ENCODE results near the gene UNK.
"Not testable (repeated sequence)": the region's sequence is repeated elsewhere in the genome, so short reads cannot be mapped to it uniquely, and the experiment has no call there.

UNK gene

DNA sequence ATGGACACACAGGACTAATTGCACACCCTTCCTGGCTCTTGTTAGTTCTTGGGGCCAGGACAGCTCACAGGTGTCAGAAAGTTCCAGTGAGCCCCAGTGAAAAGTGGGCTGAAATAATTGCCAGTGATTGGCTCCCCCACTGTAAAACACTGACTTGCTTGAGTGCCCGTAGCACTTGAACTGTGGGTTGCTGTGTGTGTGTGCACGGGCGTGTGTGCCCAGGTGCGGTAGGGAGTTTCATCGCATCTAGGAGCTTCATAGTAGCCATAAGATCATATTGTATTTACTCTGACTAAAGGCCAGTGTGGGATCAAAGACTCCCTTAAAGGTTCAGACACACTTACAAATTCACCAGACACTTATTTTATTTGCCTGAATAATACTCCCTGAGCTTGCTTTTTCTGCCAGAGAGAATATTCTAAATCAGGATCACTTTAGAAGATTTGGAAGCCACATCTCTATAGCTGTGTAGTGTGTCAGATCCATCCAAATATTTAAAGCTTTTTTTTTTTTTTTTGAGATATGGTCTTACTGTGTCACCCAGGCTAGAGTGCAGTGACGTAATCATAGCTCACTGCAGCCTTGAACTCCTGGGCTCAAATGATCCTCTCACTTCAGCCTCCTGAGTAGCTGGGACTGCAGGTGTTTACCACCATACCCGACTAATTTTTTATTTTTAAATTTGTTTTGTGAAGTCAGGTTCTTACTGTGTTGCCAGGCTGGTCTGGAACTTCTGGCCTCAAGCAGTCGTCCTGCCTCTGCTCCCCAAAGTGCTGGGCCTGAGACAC is 11.4 kb downstream of the UNK start:
- no peak for DNase-seq (ENCODE audit: low read depth in 1 of 2, low spot score in 1 of 2)

DNA sequence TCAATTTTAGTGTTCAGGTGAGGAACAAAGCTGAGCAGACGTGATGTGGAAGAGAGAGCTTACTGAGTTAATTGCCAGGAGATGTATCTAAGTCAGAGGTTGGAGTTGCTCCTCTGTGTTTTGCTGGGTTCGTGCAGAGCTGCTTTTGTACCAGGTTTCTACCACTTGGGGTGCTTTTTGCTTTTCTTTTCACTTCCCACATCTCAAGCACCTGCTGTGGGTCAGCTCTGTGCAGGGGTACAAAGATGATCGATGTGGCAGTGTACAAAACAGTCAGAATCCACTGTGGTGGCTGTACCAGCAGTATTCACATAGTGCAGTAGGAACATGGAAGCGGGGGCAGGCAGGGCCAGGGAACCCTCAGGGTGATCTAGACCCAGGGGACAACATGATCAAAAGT is 14.8 kb downstream of the UNK start:
- no peak for DNase-seq (ENCODE audit: low read depth in 1 of 2, low spot score in 1 of 2)

GRCh38 chr17:75803883-75804282 is 19.3 kb downstream of the UNK start:
- DNase-seq (ENCODE audit: low read depth in 1 of 2, low spot score in 1 of 2): no peak

GRCh38 chr17:75806822-75807500 is 22.4 kb downstream of the UNK start:
- DNase-seq (ENCODE audit: low read depth in 1 of 2, low spot score in 1 of 2): no peak

DNA sequence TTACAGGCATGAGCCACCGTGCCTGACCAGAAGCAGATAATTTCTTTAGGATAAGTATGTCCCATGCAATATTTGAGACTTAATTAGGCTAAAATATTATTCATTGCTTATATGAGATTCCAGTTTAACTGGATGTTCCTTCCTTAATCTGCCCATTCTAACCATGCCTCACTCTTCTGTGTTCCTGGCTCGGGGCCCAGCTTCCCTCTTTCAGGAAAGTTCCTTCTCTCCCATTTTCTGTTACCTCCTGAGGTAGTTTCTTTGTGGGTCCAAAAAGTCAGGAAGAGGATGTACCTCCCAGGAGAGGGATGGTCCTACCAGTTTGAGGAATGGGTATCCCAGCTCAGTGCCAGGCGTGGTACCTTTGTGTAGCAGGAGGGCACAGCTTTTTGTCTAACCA is 23.3 kb downstream of the UNK start:
- no peak for DNase-seq (ENCODE audit: low read depth in 1 of 2, low spot score in 1 of 2)

DNA sequence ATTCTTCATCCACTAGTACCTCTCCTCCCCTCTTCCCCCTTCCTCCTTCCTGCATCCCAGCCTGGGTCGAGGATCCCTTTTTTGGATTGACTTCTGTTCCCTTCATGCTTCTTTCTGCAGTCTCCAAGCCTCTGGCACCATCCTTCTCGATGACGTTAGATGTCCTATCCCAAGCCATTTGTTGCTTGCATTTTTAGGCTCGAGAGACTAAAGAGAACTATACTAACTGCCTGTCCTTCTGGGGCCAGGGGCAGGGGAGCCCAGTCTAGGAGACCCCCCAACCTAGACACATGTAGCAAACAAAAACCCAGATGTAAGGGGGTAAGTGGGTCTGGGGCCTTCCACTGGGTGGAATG is 23.9 kb downstream of the UNK start:
- no peak for DNase-seq (ENCODE audit: low read depth in 1 of 2, low spot score in 1 of 2)

DNA sequence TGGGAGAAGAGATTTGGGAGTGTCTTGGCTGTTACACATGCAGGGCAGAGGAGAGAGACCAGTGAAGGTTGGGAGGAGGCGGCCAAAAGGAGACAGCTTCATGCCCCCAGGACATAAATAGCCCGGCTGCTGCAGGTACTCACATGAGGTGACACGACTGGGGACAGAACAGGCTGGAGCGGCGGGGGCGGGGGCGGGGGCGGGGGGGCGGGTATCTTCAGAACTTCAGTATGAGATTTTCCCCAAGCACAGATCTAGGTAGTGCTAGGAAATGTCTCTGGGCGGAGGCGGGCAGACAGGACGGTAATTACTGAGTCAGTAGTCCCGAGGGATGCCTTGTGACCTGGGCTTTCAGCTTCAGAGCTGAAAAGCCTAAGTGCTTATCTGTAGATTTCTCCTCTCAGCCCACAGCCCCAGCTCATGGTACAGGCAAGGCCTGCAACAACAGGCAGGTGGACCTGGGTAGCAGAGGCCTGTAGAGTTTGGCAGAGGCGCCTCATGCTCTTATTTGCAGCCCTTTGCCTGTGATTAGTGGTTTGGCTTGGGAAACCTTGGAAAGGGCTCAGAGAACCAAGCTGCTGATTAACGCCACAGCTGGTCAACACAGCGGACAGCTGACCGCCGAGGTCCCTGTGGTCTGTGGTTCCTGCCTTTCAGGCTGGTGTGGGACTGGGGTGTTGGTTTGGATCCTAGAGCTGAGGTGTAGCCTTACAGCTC is 24.5 kb downstream of the UNK start:
- no peak for DNase-seq (ENCODE audit: low read depth in 1 of 2, low spot score in 1 of 2)

DNA sequence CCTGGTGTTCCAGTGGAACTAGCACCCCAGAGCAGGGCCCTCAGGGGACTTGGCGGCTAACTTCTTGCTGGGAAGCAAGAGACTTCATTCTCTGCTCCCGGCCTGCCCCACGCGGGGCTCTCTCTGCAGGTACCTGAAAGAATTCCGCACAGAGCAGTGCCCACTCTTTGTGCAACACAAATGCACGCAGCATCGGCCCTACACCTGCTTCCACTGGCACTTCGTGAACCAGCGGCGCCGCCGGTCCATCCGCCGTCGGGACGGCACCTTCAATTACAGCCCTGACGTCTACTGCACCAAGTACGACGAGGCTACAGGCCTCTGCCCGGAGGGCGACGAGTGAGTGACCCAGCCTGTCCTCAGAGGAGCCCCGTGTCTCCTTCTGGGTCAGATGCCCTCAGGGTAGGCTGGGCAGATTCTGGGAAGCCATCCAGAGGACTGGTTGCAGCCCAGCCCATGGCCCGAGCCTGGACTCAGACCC is 25.1 kb downstream of the UNK start:
- no peak for DNase-seq (ENCODE audit: low read depth in 1 of 2, low spot score in 1 of 2)

DNA sequence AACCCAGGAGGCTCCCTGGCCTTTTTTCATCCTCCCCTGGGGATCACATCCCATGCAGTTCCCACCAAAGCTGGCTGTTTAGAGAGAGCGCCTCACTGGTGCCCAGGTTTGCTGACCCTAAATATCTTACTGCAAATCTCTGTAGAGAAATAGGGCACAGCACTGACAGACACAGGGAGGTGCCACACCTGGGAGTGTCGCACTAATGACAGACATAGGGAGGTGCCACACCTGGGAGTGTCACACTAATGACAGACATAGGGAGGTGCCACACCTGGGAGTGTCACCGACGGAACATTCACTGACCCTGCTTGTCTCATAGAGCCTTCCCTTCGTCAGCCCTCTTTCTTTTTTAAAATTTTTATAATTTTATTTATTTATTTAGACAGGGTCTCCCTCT is 25.6 kb downstream of the UNK start:
- no peak for DNase-seq (ENCODE audit: low read depth in 1 of 2, low spot score in 1 of 2)

GRCh38 chr17:75810756-75811155 is 26.1 kb downstream of the UNK start:
- not testable (repeated sequence) for DNase-seq (ENCODE audit: low read depth in 1 of 2, low spot score in 1 of 2)

GRCh38 chr17:75811174-75811573 is 26.6 kb downstream of the UNK start:
- no peak for DNase-seq (ENCODE audit: low read depth in 1 of 2, low spot score in 1 of 2)

DNA sequence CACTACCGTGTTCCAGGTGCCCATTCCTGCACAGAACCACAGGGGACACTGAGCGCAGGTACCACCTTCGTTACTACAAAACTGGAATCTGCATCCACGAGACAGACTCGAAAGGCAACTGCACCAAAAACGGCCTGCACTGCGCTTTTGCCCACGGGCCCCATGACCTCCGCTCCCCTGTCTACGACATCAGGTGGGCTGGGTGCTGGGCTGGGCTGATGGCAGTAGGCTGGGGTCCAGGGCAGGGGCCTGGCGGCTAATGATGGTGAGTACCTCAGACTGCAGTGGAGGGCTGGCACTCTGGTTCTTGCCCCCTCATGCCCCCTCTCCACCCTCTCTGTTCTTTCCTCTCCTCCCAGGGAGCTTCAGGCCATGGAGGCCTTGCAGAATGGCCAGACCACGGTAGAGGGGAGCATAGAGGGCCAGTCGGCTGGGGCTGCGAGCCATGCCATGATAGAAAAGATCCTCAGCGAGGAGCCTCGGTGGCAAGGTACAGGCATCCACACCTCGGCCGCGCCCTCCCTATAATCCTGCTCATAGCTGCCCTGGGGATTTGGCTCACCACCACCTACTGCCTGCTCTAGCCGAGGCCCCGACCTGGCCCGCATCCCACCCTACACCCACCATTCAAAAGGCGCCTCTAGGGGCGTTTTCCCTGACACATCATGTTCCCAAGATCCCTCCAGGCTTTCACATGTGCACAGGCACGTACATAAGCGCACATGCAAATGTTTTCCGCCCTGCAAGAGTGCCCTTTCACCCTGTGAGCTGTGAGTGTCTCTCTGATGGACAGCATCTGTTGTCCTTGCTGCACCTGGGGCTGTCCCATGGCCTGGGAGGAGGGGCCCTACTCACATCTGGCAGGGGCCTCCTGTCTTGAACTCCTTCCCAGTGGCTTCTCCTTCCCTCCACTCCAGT is 27.7 kb downstream of the UNK start:
- DNase-seq (ENCODE audit: low read depth in 1 of 2, low spot score in 1 of 2): no peak

DNA sequence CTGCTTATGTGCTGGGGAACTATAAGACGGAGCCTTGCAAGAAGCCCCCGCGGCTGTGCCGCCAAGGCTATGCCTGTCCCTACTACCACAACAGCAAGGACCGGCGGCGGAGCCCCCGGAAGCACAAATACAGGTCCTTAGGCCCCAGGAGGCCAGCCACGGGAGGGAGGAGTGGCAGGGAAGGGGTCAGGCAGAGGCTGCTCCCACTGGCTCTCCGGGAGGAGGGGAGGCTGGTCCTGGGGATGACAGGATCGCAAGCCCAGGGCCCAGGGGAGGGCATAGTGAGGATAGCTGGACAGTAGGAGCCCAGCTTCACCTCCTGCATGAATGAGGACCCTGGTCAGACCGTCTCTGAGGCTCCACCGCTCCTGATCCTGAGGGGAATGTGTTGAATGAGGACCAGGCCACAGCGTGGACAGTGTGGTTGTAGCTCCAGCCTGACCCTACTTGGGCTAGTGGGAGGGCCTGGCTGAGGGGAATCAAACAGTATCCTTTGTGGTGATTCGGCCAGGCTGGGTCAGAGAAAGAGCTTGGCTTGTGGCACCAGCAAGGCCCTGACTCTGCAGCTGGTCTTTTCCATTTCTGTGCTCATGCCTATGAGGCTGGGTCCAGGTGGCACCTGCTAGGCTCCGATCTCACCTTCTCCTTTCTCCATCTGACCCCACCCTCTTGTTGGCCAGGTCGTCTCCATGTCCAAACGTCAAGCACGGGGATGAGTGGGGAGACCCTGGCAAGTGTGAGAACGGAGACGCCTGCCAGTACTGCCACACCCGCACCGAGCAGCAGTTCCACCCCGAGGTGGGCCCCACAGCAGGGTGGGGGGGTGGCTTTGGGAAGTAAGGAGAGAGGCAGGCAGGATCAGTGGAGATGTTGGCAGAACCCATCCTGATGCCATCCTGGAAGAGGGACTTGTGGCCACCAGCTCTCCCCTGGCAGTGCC is 28.7 kb downstream of the UNK start:
- DNase-seq (ENCODE audit: low read depth in 1 of 2, low spot score in 1 of 2): no peak

DNA sequence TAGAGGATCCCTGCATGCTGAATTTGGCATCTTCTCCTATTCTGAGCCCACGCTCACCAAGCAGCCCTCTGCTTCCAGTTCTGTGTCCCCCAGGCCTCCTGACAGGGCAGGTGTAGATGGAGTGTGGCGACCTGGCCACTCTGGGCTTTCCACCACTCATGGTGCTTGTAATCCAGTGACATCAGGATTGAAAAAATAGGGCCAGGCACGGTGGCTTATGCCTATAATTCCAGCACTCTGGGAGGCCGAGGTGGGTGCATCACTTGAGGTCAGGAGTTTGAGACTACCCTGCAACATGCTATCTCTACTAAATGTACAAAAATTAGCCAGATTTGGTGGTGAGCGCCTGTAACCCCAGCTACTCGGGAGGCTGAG is 29.4 kb downstream of the UNK start:
- DNase-seq (ENCODE audit: low read depth in 1 of 2, low spot score in 1 of 2): no peak

DNA sequence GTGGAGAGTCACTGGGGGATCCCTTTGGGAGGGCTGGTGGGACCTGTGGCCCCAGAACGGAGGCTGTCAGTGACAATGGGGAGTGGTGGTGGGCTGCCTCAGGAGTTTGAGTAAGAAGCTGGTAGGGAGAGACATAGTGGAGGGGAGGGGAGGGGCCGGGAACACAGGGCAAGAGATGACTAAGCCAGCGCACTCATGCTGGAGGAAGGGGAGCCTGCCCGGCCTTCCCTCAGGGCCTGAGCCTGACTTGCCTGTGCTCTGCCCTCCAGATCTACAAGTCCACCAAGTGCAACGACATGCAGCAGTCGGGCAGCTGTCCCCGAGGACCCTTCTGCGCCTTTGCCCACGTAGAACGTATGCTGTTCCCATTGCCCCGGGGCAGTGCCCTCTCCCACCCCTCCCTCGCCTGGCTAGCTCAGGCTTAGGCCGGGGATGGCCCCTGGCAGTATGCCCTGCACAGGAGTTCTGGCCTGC is 30.3 kb downstream of the UNK start:
- DNase-seq (ENCODE audit: low read depth in 1 of 2, low spot score in 1 of 2): no peak

GRCh38 chr17:75815399-75815798 is 30.8 kb downstream of the UNK start:
- no peak for DNase-seq (ENCODE audit: low read depth in 1 of 2, low spot score in 1 of 2)

DNA sequence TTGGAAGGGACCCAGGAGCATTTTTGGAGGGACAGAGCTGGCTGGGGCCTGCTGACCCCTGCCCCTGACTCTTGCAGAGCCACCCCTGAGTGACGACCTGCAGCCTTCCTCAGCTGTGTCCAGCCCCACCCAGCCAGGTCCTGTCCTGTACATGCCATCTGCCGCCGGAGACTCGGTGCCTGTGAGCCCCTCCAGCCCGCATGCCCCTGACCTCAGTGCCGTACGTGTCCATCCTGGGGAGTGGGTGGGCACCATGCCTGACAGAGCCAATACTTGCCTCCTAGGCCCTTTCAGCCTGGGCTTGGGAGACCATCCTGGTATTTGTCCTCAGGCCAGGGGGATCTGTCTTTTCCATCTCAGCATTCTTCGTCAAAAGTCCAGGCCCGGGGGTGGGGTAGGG is 32.1 kb downstream of the UNK start:
- DNase-seq (ENCODE audit: low read depth in 1 of 2, low spot score in 1 of 2): no peak

GRCh38 chr17:75817571-75817970 is 33.0 kb downstream of the UNK start:
- no peak for DNase-seq (ENCODE audit: low read depth in 1 of 2, low spot score in 1 of 2)

DNA sequence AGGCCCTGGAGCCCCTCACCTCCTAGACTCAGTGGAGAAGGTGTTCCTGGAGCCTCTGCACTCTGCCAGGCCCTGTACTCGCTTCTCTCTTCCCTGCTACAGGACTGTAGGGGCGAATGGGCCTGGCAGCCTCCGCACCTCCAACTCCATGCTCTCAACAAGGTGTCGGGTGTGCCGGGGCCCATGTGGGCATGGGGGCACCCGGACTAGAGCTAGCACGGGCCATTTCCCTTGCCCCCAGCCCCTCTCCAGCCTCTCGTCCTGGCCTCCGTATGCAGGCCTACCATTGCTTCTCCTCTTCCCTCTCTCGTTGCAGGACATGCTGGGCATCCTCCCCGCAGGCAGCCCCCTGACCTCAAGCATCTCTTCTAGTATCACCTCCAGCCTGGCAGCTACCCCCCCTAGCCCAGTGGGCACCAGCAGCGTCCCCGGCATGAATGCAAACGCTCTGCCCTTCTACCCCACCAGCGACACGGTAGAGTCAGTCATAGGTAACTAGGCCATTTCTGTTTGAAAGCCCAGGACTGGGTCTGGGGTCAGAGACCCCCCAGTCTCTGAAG is 33.8 kb downstream of the UNK start:
- no peak for DNase-seq (ENCODE audit: low read depth in 1 of 2, low spot score in 1 of 2)

GRCh38 chr17:75819116-75819515 is 34.5 kb downstream of the UNK start:
- no peak for DNase-seq (ENCODE audit: low read depth in 1 of 2, low spot score in 1 of 2)

Data from activated T-helper 1 cell treated with anti-CD3 and anti-CD28 coated beads, Interleukin-2, amount 50 U/mL, for 16 hours (primary cell).